Fibroblast of lung (primary cell): Measurements from ENCODE around the gene HERC3.

Experiments
- CTCF ChIP-seq, 2 donors: IDR thresholded peaks in 1 of 2; conservative IDR thresholded peaks in 1 of 2; 1 replicate in 1 of 2; 2 replicates in 1 of 2; pipeline ENCODE4 v1.5.1; 2011 to 2012; ENCODE audit warnings: low read length in 2 of 2, control low read depth in 1 of 2, inconsistent platforms in 1 of 2, low read depth in 1 of 2, mild to moderate bottlenecking in 1 of 2
- EZH2 ChIP-seq: IDR thresholded peaks from 2 replicates; pipeline ENCODE4 v1.5.1; 2012; ENCODE audit warnings: low read length, control low read depth, mild to moderate bottlenecking; ENCODE audit errors: missing control alignments

GRCh38 chr4:88613417-88613875, 21.2 kb downstream of the HERC3 start:
- no peak for TF ChIP-seq CTCF (conservative IDR thresholded peaks at IDR 0.05 in 1 of 2, IDR thresholded peaks at IDR 0.05 in 1 of 2; ENCODE audit: low read depth in 1 of 2, low read length in 2 of 2)
- no peak for TF ChIP-seq EZH2
